H9 (cell line): Measurements from ENCODE around the gene ZNF136. TPM values are rescaled to one million over a fixed set of nuclear protein-coding genes. Genes with fewer than 3 reads are reported as not detected.

Experiments used
- DNase-seq: peaks from one replicate; pipeline ENCODE4 v3.0.0-alpha.2; 2017
- H2AFZ ChIP-seq: one replicate; pipeline ENCODE4 v1.6.1; 2013; ENCODE audit warnings: mild to moderate bottlenecking, low read length, control low read depth, moderate library complexity
- H2AK5ac ChIP-seq: 2 replicates; pipeline ENCODE4 v1.6.1; 2013; ENCODE audit warnings: low read length, control low read depth, mixed read lengths; ENCODE audit not compliant: insufficient read length
- H2BK120ac ChIP-seq: one replicate; pipeline ENCODE4 v1.6.1; 2013; ENCODE audit warnings: low read depth, mild to moderate bottlenecking, low read length, control low read depth, inconsistent platforms; ENCODE audit not compliant: poor library complexity, severe bottlenecking
- H2BK12ac ChIP-seq: 2 replicates; pipeline ENCODE4 v1.6.1; 2013; ENCODE audit warnings: low read length, control low read depth, mixed read lengths, low read depth; ENCODE audit not compliant: insufficient read length
- H2BK15ac ChIP-seq: 2 replicates; pipeline ENCODE4 v1.6.1; 2013; ENCODE audit warnings: low read depth, low read length, control low read depth
- H2BK20ac ChIP-seq: one replicate; pipeline ENCODE4 v1.6.1; 2013; ENCODE audit warnings: low read depth, mild to moderate bottlenecking, low read length, control low read depth, inconsistent platforms; ENCODE audit not compliant: poor library complexity, severe bottlenecking
- H2BK5ac ChIP-seq: 2 replicates; pipeline ENCODE4 v1.6.1; 2013; ENCODE audit warnings: low read length, control low read depth, mixed read lengths; ENCODE audit not compliant: insufficient read length
- H3K14ac ChIP-seq: 2 replicates; pipeline ENCODE4 v1.6.1; 2013; ENCODE audit warnings: low read length, control low read depth; ENCODE audit not compliant: insufficient read depth
- H3K18ac ChIP-seq: 2 replicates; pipeline ENCODE4 v1.6.1; 2013; ENCODE audit warnings: low read depth, mild to moderate bottlenecking, mixed read lengths, low read length, control low read depth; ENCODE audit not compliant: insufficient read length
- H3K23ac ChIP-seq: 2 replicates; pipeline ENCODE4 v1.6.1; 2013; ENCODE audit warnings: low read length, control low read depth, mixed read lengths, low read depth; ENCODE audit not compliant: insufficient read length
- H3K23me2 ChIP-seq: 2 replicates; pipeline ENCODE4 v1.6.1; 2013; ENCODE audit warnings: low read depth, mild to moderate bottlenecking, mixed read lengths, low read length, control low read depth; ENCODE audit not compliant: insufficient read length, poor library complexity, severe bottlenecking
- H3K27ac ChIP-seq: 2 replicates; pipeline ENCODE4 v1.5.1; 2013; ENCODE audit warnings: low read length, control low read depth, mixed read lengths, low read depth; ENCODE audit not compliant: insufficient read length
- H3K27me3 ChIP-seq: 2 replicates; pipeline ENCODE4 v1.6.1; 2013; ENCODE audit warnings: low read length, control low read depth, inconsistent platforms; ENCODE audit not compliant: insufficient read depth
- H3K4ac ChIP-seq: 2 replicates; pipeline ENCODE4 v1.6.1; 2013; ENCODE audit warnings: low read depth, mild to moderate bottlenecking, control low read depth, inconsistent platforms, low read length, moderate library complexity
- H3K4me1 ChIP-seq: 2 replicates; pipeline ENCODE4 v1.6.1; 2013; ENCODE audit warnings: low read length, control low read depth, inconsistent platforms; ENCODE audit not compliant: insufficient read depth
- H3K4me2 ChIP-seq: 2 replicates; pipeline ENCODE4 v1.6.1; 2013; ENCODE audit warnings: low read length, control low read depth, mixed read lengths; ENCODE audit not compliant: insufficient read length, insufficient read depth
- H3K56ac ChIP-seq: 2 replicates; pipeline ENCODE4 v1.6.1; 2013; ENCODE audit warnings: low read depth, mild to moderate bottlenecking, mixed read lengths, low read length, control low read depth; ENCODE audit not compliant: insufficient read length
- H3K79me1 ChIP-seq: 2 replicates; pipeline ENCODE4 v1.6.1; 2013; ENCODE audit warnings: low read depth, mild to moderate bottlenecking, moderate library complexity, low read length, control low read depth, inconsistent platforms; ENCODE audit not compliant: insufficient read depth, poor library complexity, severe bottlenecking
- H3K79me2 ChIP-seq: 2 replicates; pipeline ENCODE4 v1.6.1; 2013; ENCODE audit warnings: low read length, control low read depth, inconsistent platforms; ENCODE audit not compliant: insufficient read depth
- H3K9ac ChIP-seq: 2 replicates; pipeline ENCODE4 v1.6.1; 2013; ENCODE audit warnings: low read length, control low read depth, mixed read lengths; ENCODE audit not compliant: insufficient read length; ENCODE audit errors: extremely low read depth
- H3K9me3 ChIP-seq: one replicate; pipeline ENCODE4 v1.6.1; 2013; ENCODE audit warnings: low read depth, low read length, inconsistent platforms; ENCODE audit not compliant: control insufficient read depth
- H3T11ph ChIP-seq: one replicate; pipeline ENCODE4 v1.6.1; 2013; ENCODE audit warnings: mild to moderate bottlenecking, low read length, control low read depth, inconsistent platforms
- H4K20me1 ChIP-seq: one replicate; pipeline ENCODE4 v1.6.1; 2013; ENCODE audit not compliant: control insufficient read depth, insufficient read length, insufficient read depth
- H4K5ac ChIP-seq: 2 replicates; pipeline ENCODE4 v1.6.1; 2013; ENCODE audit warnings: low read depth, mild to moderate bottlenecking, mixed read lengths, low read length, control low read depth; ENCODE audit not compliant: insufficient read length
- H4K8ac ChIP-seq: replicated peaks from 2 replicates; pipeline ENCODE4 v1.6.1; 2013; ENCODE audit warnings: low read length, control low read depth, mixed read lengths, low read depth; ENCODE audit not compliant: insufficient read length
- H4K91ac ChIP-seq: 2 replicates; pipeline ENCODE4 v1.6.1; 2013; ENCODE audit warnings: low read depth, mild to moderate bottlenecking, moderate library complexity, mixed read lengths, low read length, control low read depth; ENCODE audit not compliant: insufficient read length
- H3K27ac Mint-ChIP-seq, 3 experiments: 2 replicates in 2 of 3; 3 replicates in 1 of 3; pipeline ENCODE4 v1.8.0; 2020 to 2021; ENCODE audit warnings: mixed read lengths in 3 of 3, mild to moderate bottlenecking in 1 of 3, moderate library complexity in 1 of 3
- H3K27me3 Mint-ChIP-seq: 2 replicates; pipeline ENCODE4 v1.8.0; 2021; ENCODE audit warnings: low read depth, mild to moderate bottlenecking, moderate library complexity, mixed read lengths
- H3K36me3 Mint-ChIP-seq, 3 experiments: 2 replicates in 2 of 3; 3 replicates in 1 of 3; pipeline ENCODE4 v1.8.0; 2020 to 2021; ENCODE audit warnings: low read depth in 3 of 3, mixed read lengths in 3 of 3; ENCODE audit not compliant: insufficient read depth in 1 of 3
- H3K4me1 Mint-ChIP-seq, 2 experiments: 2 replicates each; pipeline ENCODE4 v1.8.0; 2020; ENCODE audit warnings: mixed read lengths in 2 of 2
- H3K4me3 Mint-ChIP-seq, 2 experiments: 2 replicates in 1 of 2; 3 replicates in 1 of 2; pipeline ENCODE4 v1.8.0; 2020 to 2021; ENCODE audit warnings: mild to moderate bottlenecking in 2 of 2, mixed read lengths in 2 of 2, moderate library complexity in 1 of 2
- H3K9me3 Mint-ChIP-seq, 2 experiments: 2 replicates in 1 of 2; 3 replicates in 1 of 2; pipeline ENCODE4 v1.8.0; 2020; ENCODE audit warnings: mild to moderate bottlenecking in 2 of 2, mixed read lengths in 2 of 2, moderate library complexity in 1 of 2
- WGBS: extraction: QIAGEN DNeasy Blood & Tissue Kit; methylation state at CpG from one replicate; pipeline ENCODE4 v1.1.7; 2013; ENCODE audit warnings: missing lambda C conversion rate, low lambda C conversion rate, mixed read lengths; ENCODE audit not compliant: insufficient read length; ENCODE audit errors: extremely low coverage; 5-methylcytosine and 5-hydroxymethylcytosine counted together
- total RNA-seq: library from RNA; stranded (reverse); gene quantifications from 2 replicates; pipeline ENCODE4 v1.2.1, GENCODE V29; 2021
- TF ChIP-seq, protein P1 (sequence below): fragments of 200-600 bp; sonication (generic); conservative IDR thresholded peaks from 3 replicates; pipeline ENCODE4 v1.8.0; 2021; ENCODE audit warnings: antibody characterized with exemption, mild to moderate bottlenecking

Gene ZNF136
- total RNA-seq, 1 experiment from 2014 or later = 10.8 TPM

DNA sequence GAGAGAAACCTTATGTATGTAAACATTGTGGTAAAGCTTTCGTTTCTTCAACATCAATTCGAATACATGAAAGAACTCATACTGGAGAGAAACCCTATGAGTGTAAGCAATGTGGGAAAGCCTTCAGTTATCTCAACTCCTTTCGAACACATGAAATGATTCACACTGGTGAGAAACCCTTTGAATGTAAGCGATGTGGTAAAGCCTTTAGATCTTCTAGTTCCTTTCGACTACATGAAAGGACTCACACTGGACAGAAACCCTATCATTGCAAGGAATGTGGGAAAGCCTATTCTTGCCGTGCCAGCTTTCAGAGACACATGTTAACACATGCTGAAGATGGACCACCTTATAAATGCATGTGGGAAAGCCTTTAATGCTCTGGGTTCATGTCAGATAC lies 24.7 kb downstream of the ZNF136 start:
- Histone ChIP-seq H3K18ac (no peak overlapping the region), H3K14ac (no peak overlapping the region), H3K4ac (no peak overlapping the region), H2BK20ac (no peak overlapping the region), H3K9ac (no peak overlapping the region), H2AFZ (no peak overlapping the region), H2BK120ac (no peak overlapping the region), H2AK5ac (no peak overlapping the region), H2BK12ac (no peak overlapping the region), H3K79me2 (no peaks in the 10 kb centered on the region; the same call in 1 of the 2 replicates), H3K27ac (no peak overlapping the region), H2BK15ac (no peak overlapping the region), H4K5ac (no peak overlapping the region), H3K56ac (no peak overlapping the region), H3K4me1 (no peaks in the 10 kb centered on the region), H3K79me1 (peaks cover 4% of the 10 kb centered on the region), H3K23ac (no peak overlapping the region), H2BK5ac (no peak overlapping the region), H3K27me3 (no peaks in the 10 kb centered on the region), H4K8ac (no peak overlapping the region), H3K4me2 (no peak overlapping the region), H3T11ph (no peak overlapping the region), H4K20me1 (no peaks in the 10 kb centered on the region), H3K9me3 (peaks cover 54% of the 10 kb centered on the region), H3K23me2 (no peaks in the 10 kb centered on the region), H4K91ac (no peak overlapping the region)
- Mint-ChIP-seq H3K9me3 (peaks cover 82 to 83% of the 10 kb centered on the region in 2 experiments), H3K27me3 (no peaks in the 10 kb centered on the region; the same call in 1 of the 2 replicates), H3K4me1 (no peaks in the 10 kb centered on the region), H3K27ac (no peak overlapping the region), H3K4me3 (no peak overlapping the region), H3K36me3 (peaks cover 83 to 86% (median 83%) of the 10 kb centered on the region in 3 experiments)
- WGBS = no CpG with 5 or more reads among the region's 6 CpGs
- TF ChIP-seq, protein P1, sequence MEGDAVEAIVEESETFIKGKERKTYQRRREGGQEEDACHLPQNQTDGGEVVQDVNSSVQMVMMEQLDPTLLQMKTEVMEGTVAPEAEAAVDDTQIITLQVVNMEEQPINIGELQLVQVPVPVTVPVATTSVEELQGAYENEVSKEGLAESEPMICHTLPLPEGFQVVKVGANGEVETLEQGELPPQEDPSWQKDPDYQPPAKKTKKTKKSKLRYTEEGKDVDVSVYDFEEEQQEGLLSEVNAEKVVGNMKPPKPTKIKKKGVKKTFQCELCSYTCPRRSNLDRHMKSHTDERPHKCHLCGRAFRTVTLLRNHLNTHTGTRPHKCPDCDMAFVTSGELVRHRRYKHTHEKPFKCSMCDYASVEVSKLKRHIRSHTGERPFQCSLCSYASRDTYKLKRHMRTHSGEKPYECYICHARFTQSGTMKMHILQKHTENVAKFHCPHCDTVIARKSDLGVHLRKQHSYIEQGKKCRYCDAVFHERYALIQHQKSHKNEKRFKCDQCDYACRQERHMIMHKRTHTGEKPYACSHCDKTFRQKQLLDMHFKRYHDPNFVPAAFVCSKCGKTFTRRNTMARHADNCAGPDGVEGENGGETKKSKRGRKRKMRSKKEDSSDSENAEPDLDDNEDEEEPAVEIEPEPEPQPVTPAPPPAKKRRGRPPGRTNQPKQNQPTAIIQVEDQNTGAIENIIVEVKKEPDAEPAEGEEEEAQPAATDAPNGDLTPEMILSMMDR = no peak
- DNase-seq = no peak
